GM19035 (cell line): Measurements from ENCODE around the gene PLD6.

ENCODE experiments used
- ATAC-seq: cut with Tn5 transposase; IDR thresholded peaks from one replicate; pipeline ENCODE4 v1.9.1; 2021; ENCODE audit not compliant: unreplicated experiment

The PLD6 gene

DNA sequence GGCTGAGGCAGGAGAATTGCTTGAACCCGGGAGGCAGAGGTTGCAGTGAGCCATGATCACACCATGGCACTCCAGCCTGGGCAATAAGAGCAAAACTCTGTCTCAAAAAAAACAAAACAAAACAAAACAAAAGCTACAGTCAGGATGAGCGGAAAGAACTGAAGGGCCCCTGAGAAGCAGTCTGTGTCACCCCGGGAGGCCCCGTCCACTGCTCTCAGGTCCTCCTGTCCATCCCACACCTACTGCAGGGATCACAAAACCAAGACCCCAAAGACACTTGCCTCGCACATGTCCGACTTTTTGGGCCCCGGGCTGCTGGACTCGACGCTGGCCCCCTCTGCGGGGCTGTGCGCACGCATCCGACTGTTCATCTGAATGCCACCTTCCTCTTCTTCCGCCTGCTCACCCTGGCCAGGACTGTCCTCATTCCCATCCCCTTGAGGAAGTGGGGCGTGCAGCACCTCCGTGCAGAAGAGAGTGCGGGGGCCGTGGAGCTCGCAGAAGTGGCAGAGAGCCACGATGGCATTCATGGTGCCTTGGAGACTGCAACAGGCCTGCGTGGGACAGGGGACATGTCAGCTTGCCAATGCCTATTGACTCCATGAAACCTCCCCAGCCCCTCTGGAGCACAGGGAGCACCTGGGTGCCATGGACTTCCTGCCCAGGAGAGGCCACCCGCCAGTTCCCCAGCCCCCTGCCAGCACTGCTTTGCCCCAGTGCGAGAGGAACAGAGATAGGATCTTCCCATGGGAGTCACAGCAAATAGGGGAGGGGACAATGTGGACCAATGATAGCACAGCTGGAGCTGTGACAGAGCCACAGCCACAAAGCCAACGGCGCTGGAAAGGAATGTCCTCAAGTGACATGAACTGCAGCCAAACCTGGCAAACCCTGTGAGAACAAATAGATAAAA lies 21.7 kb upstream of the PLD6 start:
- no peak for ATAC-seq

DNA sequence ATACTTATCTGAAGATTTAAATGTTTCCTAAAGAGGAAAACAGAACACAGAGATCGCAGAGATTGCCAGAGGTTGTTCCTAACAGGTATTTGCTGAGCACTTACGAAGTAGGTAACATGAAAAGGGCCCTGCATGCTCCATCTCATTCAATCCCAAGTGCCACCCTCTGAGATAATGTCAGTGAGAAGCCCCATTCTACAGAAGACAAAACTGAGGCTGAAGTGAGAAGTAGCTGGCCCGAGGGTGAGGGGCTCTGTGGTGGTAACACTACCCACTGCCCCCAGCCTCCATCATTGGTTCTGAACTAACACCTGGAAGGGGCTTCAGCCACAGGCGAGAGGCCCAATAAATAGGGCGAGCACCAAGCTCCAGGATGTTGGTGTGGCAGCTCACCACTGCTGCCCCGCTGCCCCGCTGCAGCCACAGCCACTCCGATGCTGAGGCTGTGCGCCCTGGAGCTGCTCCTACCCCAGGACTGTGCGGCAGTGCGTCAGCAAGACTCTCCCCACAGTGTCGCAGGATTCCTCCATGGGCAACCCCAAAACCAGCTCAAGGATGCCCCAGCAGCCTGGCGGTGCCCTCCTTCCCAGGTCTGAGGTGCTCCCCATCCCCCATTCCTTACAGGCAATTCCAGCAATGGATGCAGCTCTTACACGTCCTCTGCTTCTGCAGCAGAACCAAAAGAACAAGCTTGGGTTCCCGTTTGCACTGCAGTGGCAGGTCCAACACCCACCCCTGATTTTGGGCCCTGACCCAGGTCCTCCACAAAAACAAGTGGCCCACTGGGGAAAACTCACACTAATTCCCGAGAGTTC lies 20.5 kb upstream of the PLD6 start:
- no peak for ATAC-seq

- ATAC-seq, result no peak
Measured at GRCh38 chr17:17225901-17226300, 19.8 kb upstream of the PLD6 start.

- no peak for ATAC-seq
Measured at GRCh38 chr17:17224137-17224536, 18.0 kb upstream of the PLD6 start.

DNA sequence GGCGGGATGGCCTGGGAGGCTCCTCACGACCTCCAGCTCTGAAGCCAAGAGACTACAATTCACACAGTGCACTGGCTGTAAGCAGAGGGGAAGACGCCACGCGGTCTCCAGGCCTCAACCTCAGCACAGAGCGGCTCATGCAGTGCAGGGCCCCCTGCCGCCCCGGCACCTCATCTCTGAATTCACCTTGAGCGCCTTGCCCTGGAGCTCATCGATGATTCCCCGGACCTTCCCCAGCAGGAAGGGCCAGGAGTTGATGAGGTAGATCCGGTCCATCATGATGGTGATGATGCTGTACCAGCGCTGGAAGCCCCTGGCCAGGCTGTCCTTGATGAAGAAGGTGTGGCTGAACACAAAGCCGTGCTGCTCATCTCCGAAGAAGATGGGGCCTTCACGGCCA lies 17.6 kb upstream of the PLD6 start:
- ATAC-seq, result no peak

- ATAC-seq, result no peak
Measured at GRCh38 chr17:17221329-17221728, 15.2 kb upstream of the PLD6 start.

DNA sequence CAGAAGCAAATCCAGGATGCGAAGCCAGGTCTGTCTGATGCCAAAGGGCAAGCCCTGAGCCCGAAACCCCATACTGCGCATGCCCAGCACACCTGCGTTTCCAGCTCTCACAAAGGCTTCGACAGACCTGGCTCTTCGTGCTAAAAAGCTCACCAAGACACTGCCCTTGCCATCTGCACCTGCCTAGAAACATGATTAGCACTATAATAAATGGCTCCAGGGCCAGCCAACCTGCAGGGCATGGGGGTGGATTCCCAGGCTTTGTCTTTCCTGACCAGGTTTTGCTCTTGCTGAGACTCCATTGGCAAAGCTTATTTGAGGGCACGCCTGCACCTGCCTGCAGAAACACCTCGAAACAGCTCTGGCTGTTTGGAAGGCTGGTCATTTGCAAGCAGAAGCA lies 14.4 kb upstream of the PLD6 start:
- no peak for ATAC-seq

DNA sequence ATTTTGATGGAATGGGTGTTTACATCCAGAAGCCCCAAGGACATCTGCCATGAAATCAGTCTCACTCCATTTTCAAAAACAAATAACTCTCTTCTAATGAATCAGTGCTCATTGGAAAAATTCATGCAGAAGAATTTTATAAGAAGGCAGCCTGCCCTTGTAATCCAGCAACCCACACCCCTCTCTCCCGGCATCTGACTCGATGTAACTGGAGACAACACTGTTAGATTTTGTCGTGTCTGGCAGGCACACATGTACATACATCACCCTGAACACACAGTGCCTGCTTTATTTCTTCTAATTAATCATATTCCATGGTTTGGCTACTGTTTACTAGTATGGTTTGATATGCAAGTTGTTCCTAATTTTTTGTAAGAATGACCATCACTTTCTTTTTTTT lies 11.9 kb upstream of the PLD6 start:
- ATAC-seq, result no peak

DNA sequence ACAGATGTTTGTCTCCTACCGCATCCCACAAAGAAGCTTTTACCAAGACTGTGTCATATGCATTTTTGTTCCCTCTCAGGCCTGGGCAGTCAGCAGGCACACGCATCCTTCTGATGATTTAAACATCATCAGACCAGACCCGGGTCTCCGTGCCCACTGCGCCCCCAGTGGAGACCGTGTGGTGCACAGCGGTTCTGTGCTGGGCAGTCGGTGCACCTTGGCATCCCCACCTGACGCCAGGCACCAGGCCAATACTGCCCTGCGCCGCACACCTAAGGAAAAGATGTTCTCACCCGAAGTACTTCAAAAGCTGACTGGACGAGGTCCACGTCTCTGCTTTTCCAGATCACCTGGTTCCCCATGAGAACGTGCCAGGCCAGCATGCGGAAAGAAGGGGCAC lies 10.6 kb upstream of the PLD6 start:
- ATAC-seq, result no peak

GRCh38 chr17:17216236-17216635 lies 10.1 kb upstream of the PLD6 start:
- ATAC-seq, result no peak

DNA sequence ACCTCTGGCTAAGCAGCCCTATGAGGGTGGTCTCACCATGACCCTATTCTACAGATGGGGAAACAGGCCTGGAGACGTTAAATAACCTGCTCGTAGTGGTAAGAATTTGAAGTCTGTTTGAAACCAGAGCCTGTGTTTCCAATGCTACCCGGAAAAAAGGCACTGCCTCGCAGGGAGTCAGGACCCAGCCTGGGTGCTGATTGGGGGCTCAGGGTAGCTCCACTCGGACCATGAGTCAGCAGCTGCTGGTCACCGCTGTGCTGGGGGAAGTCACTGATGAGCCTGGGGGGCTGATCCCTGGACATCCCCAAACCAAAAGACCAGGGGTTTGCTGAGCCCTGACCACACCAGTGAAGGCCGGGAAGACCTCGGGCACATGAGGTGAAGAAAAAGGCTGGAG lies 9.4 kb upstream of the PLD6 start:
- ATAC-seq, result no peak

GRCh38 chr17:17214646-17215436 lies 8.7 kb upstream of the PLD6 start:
- ATAC-seq, result no peak

- ATAC-seq, result no peak
Measured at GRCh38 chr17:17213775-17214174, 7.6 kb upstream of the PLD6 start.

DNA sequence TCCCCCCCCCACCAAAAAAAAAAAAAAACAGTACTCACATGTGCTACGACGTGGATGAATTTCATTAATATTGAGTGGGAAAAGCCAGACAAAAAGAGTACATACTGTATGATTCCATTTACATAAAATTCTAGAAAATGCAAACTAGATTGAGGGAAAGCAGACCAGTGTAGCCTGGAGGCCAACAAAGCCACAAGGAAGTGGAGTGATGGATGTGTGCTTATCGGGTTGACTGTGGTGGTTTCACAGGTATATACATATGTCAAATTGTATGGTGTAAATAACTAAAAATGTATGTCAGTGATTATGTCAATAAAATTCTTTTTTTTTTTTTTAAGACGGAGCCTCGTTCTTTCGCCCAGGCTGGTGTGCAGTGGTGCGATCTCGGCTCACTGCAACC lies 1.9 kb upstream of the PLD6 start:
- no peak for ATAC-seq

- ATAC-seq, result no peak
Measured at GRCh38 chr17:17206913-17207335, 791 bp upstream of the PLD6 start.

DNA sequence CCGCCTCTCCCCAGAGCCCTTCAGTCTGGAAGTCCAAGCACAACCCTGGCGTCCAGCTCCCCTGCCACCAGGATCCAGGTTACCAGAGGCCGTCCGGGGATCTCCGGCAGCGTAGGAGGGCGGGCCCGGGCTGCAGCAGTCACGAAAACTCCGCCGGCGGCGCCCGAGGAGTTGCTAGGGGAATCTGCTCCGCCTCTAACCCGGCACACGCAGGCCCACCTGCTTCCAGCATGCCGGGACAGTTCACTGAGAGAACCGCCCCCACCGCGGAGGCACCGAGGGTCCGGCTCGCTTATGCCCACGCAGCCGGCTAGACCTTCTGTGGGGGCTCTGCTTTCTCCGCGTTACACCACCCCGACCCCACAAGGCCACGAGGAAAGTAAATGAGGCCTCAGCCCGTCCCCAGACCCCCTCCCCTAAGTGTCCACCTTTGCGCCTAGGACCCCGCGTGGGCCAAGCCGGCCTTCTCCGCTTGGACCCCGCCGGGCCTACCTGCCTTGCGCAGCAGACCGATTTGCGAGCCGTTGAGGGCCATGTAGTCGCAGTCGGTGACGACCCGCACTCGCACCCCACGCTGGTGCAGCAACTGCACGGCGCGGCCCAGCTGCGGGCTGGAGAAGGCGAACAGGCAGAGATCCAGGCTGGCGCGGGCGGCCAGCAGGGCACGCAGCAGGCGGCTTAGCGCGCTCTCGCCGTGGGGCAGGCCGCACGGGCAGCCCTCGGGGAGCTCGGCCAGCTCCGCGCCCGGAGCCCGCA lies 587 bp downstream of the PLD6 start:
- peak; percentile 47 for ATAC-seq

DNA sequence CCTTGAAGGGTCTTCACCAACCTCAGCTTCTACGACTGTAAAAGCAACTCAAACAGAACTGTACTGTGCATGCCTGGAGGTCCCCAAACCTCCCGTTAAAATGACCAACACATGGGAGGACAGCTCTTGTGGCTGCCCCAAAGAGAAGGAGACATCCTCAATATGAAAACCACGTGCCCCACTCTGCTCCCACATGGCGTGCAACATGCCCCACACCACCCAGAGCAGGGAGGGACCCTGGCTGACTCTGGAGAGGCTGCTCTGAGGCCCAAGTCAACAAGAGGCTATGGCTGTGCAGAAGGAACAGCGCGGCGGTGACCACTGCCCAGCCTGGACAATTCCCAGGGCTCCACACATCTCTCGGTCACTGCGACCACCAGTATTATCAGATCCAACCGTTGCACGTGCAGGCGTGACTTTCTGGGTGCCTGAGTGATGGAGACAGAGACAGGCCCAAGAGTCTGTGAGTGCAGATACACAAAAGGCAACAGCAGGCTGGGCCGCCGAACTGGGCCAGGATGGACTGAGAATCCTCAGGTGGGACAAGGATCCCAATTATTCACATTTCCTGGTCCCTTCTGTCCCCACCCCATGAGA lies 1.4 kb downstream of the PLD6 start:
- no peak for ATAC-seq

DNA sequence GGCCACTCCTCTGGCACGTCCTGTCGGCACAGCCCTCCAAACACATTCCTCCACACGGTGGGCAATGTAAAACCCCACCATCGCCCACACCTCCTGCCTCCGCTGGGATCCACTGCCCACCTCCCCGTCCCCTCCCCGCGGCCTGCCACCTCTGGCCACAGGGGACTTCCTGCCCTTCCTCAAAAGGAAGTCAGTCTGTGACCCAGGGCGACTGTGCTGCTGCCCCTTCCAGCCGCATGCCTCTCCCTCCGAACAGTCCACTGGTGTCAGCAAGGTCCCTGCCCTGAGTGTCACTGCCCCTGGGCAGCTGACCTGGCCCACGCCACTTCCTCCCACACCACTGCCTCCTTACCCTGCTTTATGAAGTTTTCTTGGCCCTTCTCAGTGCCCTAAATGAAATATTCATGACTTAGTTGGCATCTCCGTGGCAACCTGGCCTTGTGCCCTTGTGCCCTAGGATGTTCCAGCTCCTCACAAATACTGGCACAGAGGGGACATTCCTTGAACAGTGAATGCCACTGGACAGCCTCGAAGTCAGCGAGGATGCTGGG lies 2.0 kb downstream of the PLD6 start:
- no peak for ATAC-seq

DNA sequence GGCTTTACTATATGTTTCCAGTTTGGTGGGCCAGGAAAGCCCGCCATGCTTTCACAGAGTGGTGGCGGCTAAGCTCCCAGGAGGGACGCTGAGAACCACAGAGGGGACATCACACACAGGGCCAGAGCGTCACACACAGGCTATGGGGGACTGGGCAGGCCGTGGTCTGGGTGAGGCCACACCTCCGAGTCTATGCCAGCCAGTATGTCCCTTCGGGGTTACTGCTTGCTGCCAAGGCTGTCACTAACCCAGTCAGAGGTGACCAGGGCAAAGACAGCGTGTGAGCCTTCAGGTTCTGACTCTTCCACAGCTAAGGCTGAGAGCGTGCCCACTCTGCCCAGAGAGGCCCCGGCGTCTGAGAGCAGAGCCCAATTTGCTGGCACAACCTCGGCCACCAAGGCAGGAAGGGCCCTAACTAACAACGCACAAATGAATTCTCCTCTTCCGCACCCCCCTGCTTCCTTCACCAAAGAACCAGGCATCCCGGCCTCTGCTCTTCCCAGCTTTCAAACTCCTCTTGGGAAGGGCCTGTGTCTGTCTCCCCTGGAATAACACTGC lies 2.9 kb downstream of the PLD6 start:
- no peak for ATAC-seq

DNA sequence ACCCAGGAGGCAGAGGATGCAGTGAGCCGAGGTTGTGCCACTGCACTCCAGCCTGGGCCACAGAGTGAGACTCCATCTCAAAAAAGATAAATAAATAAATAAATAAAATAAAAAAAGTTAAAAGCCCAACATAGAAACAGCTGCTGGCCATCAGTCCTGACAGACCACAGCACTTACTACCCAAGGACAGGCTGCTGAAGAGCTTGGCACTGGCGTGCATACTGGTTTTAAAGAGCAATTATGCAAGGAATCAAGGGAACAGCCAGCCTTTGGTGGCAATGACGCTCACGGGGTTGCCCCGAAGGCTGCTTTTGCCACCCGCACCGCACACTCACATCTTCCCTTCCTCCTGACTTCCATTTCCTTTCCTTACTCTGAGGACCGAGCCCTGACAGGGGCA lies 4.2 kb downstream of the PLD6 start:
- ATAC-seq, result no peak
